HG03064 (cell line): ENCODE results near the gene PPP1R16B.

Experiments
- ATAC-seq: cut with Tn5 transposase; IDR thresholded peaks from one replicate; pipeline ENCODE4 v1.9.1; 2021; ENCODE audit warnings: low read depth; ENCODE audit not compliant: unreplicated experiment

PPP1R16B gene

GRCh38 chr20:38873050-38873581 is 67.6 kb downstream of the PPP1R16B start:
- peak; percentile 43 for ATAC-seq

GRCh38 chr20:38874460-38875174 is 69.1 kb downstream of the PPP1R16B start:
- ATAC-seq = no peak

- ATAC-seq = peak; percentile 40
Measured at GRCh38 chr20:38875175-38875993, 69.9 kb downstream of the PPP1R16B start.

GRCh38 chr20:38877483-38877882 is 72.0 kb downstream of the PPP1R16B start:
- no peak for ATAC-seq

GRCh38 chr20:38878866-38879265 is 73.4 kb downstream of the PPP1R16B start:
- no peak for ATAC-seq

- no peak for ATAC-seq
Measured at GRCh38 chr20:38880952-38881735, 75.6 kb downstream of the PPP1R16B start.

GRCh38 chr20:38881806-38882440 is 76.4 kb downstream of the PPP1R16B start:
- ATAC-seq = no peak

- ATAC-seq = no peak
Measured at GRCh38 chr20:38882600-38882999, 77.1 kb downstream of the PPP1R16B start.

GRCh38 chr20:38883081-38883980 is 77.8 kb downstream of the PPP1R16B start:
- ATAC-seq = no peak

GRCh38 chr20:38883981-38884733 is 78.7 kb downstream of the PPP1R16B start:
- ATAC-seq = no peak

GRCh38 chr20:38885357-38885756 is 79.9 kb downstream of the PPP1R16B start:
- ATAC-seq = no peak

- ATAC-seq = no peak
Measured at GRCh38 chr20:38888059-38888831, 82.7 kb downstream of the PPP1R16B start.

- no peak for ATAC-seq
Measured at GRCh38 chr20:38889050-38889449, 83.6 kb downstream of the PPP1R16B start.

GRCh38 chr20:38889792-38890496 is 84.4 kb downstream of the PPP1R16B start:
- ATAC-seq = no peak

- ATAC-seq = no peak
Measured at GRCh38 chr20:38890497-38890818, 85.0 kb downstream of the PPP1R16B start.

- peak; percentile 40 for ATAC-seq
Measured at GRCh38 chr20:38892091-38892981, 86.8 kb downstream of the PPP1R16B start.
